ENCODE data around the gene TMEM161B. TPM values are rescaled to one million over a fixed set of nuclear protein-coding genes. Genes with fewer than 3 reads are reported as not detected.
"Not testable (repeated sequence)": the region's sequence is repeated elsewhere in the genome, so short reads cannot be mapped to it uniquely, and the experiment has no call there.

TMEM161B gene
- total RNA-seq, 2 experiments from 2014 or later: 20.3 to 32.7 TPM

- POLR2A ChIA-PET: no interaction called here
- no peaks in the 10 kb centered on the region for H3K79me2 ChIP-seq (ENCODE audit: insufficient read depth, low read depth, low read length)
- H4K20me1 ChIP-seq (ENCODE audit: insufficient read depth, low read length): no peaks in the 10 kb centered on the region
- H3K27ac ChIP-seq (ENCODE audit: low read depth, low read length, poor library complexity, severe bottlenecking): no peak overlapping the region
- TF ChIP-seq CTCF (conservative IDR thresholded peaks at IDR 0.05; ENCODE audit: low read length) (no peak), EZH2phosphoT487 (IDR thresholded peaks at IDR 0.05; ENCODE audit: borderline replicate concordance, low read depth, low read length) (no peak)
- no peak overlapping the region for H3K4me3 ChIP-seq (ENCODE audit: low read depth, low read length, poor library complexity, severe bottlenecking)
- H2AFZ ChIP-seq (ENCODE audit: low read length): no peak overlapping the region
- no peak overlapping the region for H3K4me2 ChIP-seq (ENCODE audit: low read length)
- H3K36me3 ChIP-seq (ENCODE audit: insufficient read depth, low read length): peaks cover 79% of the 10 kb centered on the region
- intact Hi-C loops (cut with micrococcal nuclease; ENCODE audit: unreplicated experiment): no loop called here
- no peaks in the 10 kb centered on the region for H3K9me2 ChIP-seq (ENCODE audit: insufficient read depth, low read length)
- CTCF ChIA-PET (ENCODE audit: unreplicated experiment): no interaction called here
- H3K9me3 ChIP-seq (ENCODE audit: low read length): peaks cover 8% of the 10 kb centered on the region; the same call in 1 of the 2 replicates
- BruUV-seq (replicated peaks): no TSS peak
- no peaks in the 10 kb centered on the region for H3K4me1 ChIP-seq (ENCODE audit: insufficient read depth, low read length, poor library complexity, severe bottlenecking)
- DNase-seq (ENCODE audit: low spot score): no peak
Observed at GRCh38 chr5:88195636-88196035, 73.0 kb downstream of the TMEM161B start.

- no peak for TF ChIP-seq EZH2phosphoT487 (IDR thresholded peaks at IDR 0.05; ENCODE audit: borderline replicate concordance, low read depth, low read length)
- no peak for TF ChIP-seq CTCF (conservative IDR thresholded peaks at IDR 0.05; ENCODE audit: low read length)
- H2AFZ ChIP-seq (ENCODE audit: low read length): no peak overlapping the region
- H3K4me3 ChIP-seq (ENCODE audit: low read depth, low read length, poor library complexity, severe bottlenecking): no peak overlapping the region
- POLR2A ChIA-PET: no interaction called here
- intact Hi-C loops (cut with micrococcal nuclease; ENCODE audit: unreplicated experiment): no loop called here
- H3K36me3 ChIP-seq (ENCODE audit: insufficient read depth, low read length): peaks cover 79% of the 10 kb centered on the region
- H3K27ac ChIP-seq (ENCODE audit: low read depth, low read length, poor library complexity, severe bottlenecking): no peak overlapping the region
- H3K9me2 ChIP-seq (ENCODE audit: insufficient read depth, low read length): no peaks in the 10 kb centered on the region
- no peaks in the 10 kb centered on the region for H3K79me2 ChIP-seq (ENCODE audit: insufficient read depth, low read depth, low read length)
- CTCF ChIA-PET (ENCODE audit: unreplicated experiment): no interaction called here
- no peak overlapping the region for H3K4me2 ChIP-seq (ENCODE audit: low read length)
- no peak for DNase-seq (ENCODE audit: low spot score)
- H3K9me3 ChIP-seq (ENCODE audit: low read length): peaks cover 13% of the 10 kb centered on the region; the same call in 1 of the 2 replicates
- no peaks in the 10 kb centered on the region for H4K20me1 ChIP-seq (ENCODE audit: insufficient read depth, low read length)
- H3K4me1 ChIP-seq (ENCODE audit: insufficient read depth, low read length, poor library complexity, severe bottlenecking): no peaks in the 10 kb centered on the region
- BruUV-seq (replicated peaks): no TSS peak
Observed at GRCh38 chr5:88193896-88194295, 74.7 kb downstream of the TMEM161B start.

GRCh38 chr5:88190106-88190834 lies 78.4 kb downstream of the TMEM161B start:
- H3K36me3 ChIP-seq (ENCODE audit: insufficient read depth, low read length): peaks cover 69% of the 10 kb centered on the region
- H3K9me3 ChIP-seq (ENCODE audit: low read length): peaks cover 21% of the 10 kb centered on the region; the same call in 1 of the 2 replicates
- intact Hi-C loops (cut with micrococcal nuclease; ENCODE audit: unreplicated experiment): no loop called here
- no peak overlapping the region for H3K4me2 ChIP-seq (ENCODE audit: low read length)
- H2AFZ ChIP-seq (ENCODE audit: low read length): no peak overlapping the region
- H3K79me2 ChIP-seq (ENCODE audit: insufficient read depth, low read depth, low read length): no peaks in the 10 kb centered on the region
- H3K4me1 ChIP-seq (ENCODE audit: insufficient read depth, low read length, poor library complexity, severe bottlenecking): no peaks in the 10 kb centered on the region
- no peaks in the 10 kb centered on the region for H4K20me1 ChIP-seq (ENCODE audit: insufficient read depth, low read length)
- TF ChIP-seq CTCF (conservative IDR thresholded peaks at IDR 0.05; ENCODE audit: low read length): no peak
- no peak for TF ChIP-seq EZH2phosphoT487 (IDR thresholded peaks at IDR 0.05; ENCODE audit: borderline replicate concordance, low read depth, low read length)
- ChIA-PET CTCF (ENCODE audit: unreplicated experiment) (no interaction called here), POLR2A (no interaction called here)
- H3K4me3 ChIP-seq (ENCODE audit: low read depth, low read length, poor library complexity, severe bottlenecking): no peak overlapping the region
- no peak for DNase-seq (ENCODE audit: low spot score)
- BruUV-seq (replicated peaks): no TSS peak
- no peaks in the 10 kb centered on the region for H3K9me2 ChIP-seq (ENCODE audit: insufficient read depth, low read length)
- no peak overlapping the region for H3K27ac ChIP-seq (ENCODE audit: low read depth, low read length, poor library complexity, severe bottlenecking)

- intact Hi-C loops (cut with micrococcal nuclease; ENCODE audit: unreplicated experiment); H3K9me2 ChIP-seq (ENCODE audit: insufficient read depth, low read length); DNase-seq (ENCODE audit: low spot score); H3K4me3 ChIP-seq (ENCODE audit: low read depth, low read length, poor library complexity, severe bottlenecking); CTCF ChIA-PET (ENCODE audit: unreplicated experiment); H2AFZ ChIP-seq (ENCODE audit: low read length); H4K20me1 ChIP-seq (ENCODE audit: insufficient read depth, low read length); H3K4me1 ChIP-seq (ENCODE audit: insufficient read depth, low read length, poor library complexity, severe bottlenecking); BruUV-seq (replicated peaks); H3K79me2 ChIP-seq (ENCODE audit: insufficient read depth, low read depth, low read length); H3K27ac ChIP-seq (ENCODE audit: low read depth, low read length, poor library complexity, severe bottlenecking); H3K4me2 ChIP-seq (ENCODE audit: low read length): not testable (repeated sequence)
- POLR2A ChIA-PET: interaction anchor here (0.5 kb wide), 1 partner anchor 51 kb away, joined by 3 read pairs; no protein-coding TSS in a partner anchor
- Histone ChIP-seq H3K36me3 (ENCODE audit: insufficient read depth, low read length) (peaks cover 63% of the 10 kb centered on the region), H3K9me3 (ENCODE audit: low read length) (peaks cover 21% of the 10 kb centered on the region; the same call in 1 of the 2 replicates)
Observed at GRCh38 chr5:88189484-88189883, 79.2 kb downstream of the TMEM161B start.

Measured in OCI-LY7 (cell line).